ENCODE results near the gene MARS2.
A peak's percentile ranks its signal among the peaks of the same experiment; 100 is the strongest.
"Not testable (repeated sequence)": the region's sequence is repeated elsewhere in the genome, so short reads cannot be mapped to it uniquely, and the experiment has no call there.

Gene MARS2

GRCh38 chr2:197705912-197706838, 1.0 kb downstream of the MARS2 start:
- DNase-seq (ENCODE audit: low spot score) (peak; percentile 31), ATAC-seq (ENCODE audit: low read depth) (peak; percentile 6; the same call in 1 of the 3 replicates)
- Histone ChIP-seq H3K4me3 (ENCODE audit: severe bottlenecking) (peak overlapping the region; percentile 72), H3K27ac (ENCODE audit: poor library complexity, severe bottlenecking) (peak overlapping the region; percentile 59), H3K36me3 (ENCODE audit: low read depth) (peaks cover 30% of the 10 kb centered on the region), H3K9me3 (ENCODE audit: severe bottlenecking) (no peaks in the 10 kb centered on the region), H3K4me1 (ENCODE audit: insufficient read depth, poor library complexity, severe bottlenecking) (peaks cover 20% of the 10 kb centered on the region), H3K27me3 (ENCODE audit: insufficient read depth, poor library complexity, severe bottlenecking) (no peaks in the 10 kb centered on the region)
- TF ChIP-seq, protein P1, sequence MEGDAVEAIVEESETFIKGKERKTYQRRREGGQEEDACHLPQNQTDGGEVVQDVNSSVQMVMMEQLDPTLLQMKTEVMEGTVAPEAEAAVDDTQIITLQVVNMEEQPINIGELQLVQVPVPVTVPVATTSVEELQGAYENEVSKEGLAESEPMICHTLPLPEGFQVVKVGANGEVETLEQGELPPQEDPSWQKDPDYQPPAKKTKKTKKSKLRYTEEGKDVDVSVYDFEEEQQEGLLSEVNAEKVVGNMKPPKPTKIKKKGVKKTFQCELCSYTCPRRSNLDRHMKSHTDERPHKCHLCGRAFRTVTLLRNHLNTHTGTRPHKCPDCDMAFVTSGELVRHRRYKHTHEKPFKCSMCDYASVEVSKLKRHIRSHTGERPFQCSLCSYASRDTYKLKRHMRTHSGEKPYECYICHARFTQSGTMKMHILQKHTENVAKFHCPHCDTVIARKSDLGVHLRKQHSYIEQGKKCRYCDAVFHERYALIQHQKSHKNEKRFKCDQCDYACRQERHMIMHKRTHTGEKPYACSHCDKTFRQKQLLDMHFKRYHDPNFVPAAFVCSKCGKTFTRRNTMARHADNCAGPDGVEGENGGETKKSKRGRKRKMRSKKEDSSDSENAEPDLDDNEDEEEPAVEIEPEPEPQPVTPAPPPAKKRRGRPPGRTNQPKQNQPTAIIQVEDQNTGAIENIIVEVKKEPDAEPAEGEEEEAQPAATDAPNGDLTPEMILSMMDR (IDR thresholded peaks at IDR 0.05; ENCODE audit: poor library complexity, severe bottlenecking): no peak

DNA sequence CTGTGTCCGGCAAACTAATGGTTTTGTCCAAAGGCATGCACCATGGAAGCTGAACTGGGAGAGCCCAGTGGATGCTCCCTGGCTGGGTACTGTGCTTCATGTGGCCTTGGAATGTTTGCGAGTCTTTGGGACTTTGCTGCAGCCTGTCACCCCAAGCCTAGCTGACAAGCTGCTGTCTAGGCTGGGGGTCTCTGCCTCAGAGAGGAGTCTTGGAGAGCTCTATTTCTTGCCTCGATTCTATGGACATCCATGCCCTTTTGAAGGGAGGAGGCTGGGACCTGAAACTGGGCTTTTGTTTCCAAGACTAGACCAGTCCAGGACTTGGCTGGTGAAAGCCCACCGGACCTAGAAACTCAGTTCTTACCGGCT, 1.7 kb downstream of the MARS2 start:
- Histone ChIP-seq H3K27me3 (ENCODE audit: insufficient read depth, poor library complexity, severe bottlenecking) (no peaks in the 10 kb centered on the region), H3K36me3 (ENCODE audit: low read depth) (peaks cover 37% of the 10 kb centered on the region), H3K27ac (ENCODE audit: poor library complexity, severe bottlenecking) (peak overlapping the region; percentile 59), H3K4me3 (ENCODE audit: severe bottlenecking) (peak overlapping the region; percentile 72), H3K9me3 (ENCODE audit: severe bottlenecking) (no peaks in the 10 kb centered on the region), H3K4me1 (ENCODE audit: insufficient read depth, poor library complexity, severe bottlenecking) (peaks cover 20% of the 10 kb centered on the region)
- peak; percentile 6; the same call in 1 of the 3 replicates for ATAC-seq (ENCODE audit: low read depth)
- TF ChIP-seq, protein P1 (IDR thresholded peaks at IDR 0.05; ENCODE audit: poor library complexity, severe bottlenecking): no peak
- DNase-seq (ENCODE audit: low spot score): no peak

DNA sequence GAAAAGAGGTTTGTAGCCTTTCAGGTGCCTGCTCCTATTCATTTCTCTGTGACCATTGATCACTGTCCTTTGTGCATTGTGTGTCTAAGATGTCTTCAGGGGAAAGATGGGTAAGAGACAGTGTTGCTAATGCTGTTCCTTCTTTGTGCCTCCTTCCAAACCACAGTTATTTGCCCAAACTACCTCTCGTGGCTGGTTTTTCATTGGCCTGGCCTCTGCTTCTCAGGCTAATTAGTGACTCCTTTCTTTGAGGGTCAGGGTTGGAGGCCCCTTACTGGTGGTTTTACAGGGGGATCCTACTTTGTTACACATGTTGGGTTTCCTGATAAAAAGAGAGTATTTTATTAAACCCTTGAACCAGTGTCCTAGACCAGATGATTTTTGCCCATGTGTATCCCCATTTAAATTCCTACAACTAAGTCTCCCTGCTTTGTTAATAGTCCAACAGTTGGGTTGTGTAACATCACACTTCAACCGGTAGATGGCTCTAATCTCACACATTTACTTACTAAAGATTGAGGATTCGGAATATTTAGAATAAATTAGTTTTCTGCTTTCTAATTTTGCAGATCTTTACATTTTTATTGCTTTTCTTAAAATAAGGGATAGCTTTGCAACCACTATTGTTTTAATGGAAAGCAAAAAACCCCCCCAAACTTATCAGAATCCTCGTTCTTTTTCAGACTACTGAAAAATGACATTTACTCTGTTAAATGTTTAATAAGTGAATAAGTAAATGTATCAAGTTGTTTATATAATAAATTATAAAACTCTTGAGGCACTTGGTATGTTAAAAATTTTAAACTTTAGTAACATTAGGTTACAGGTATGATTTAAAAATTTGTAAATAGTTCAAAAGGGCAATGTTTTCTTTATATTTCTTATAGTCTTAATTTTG, 2.4 kb downstream of the MARS2 start:
- Histone ChIP-seq H3K4me3 (ENCODE audit: severe bottlenecking) (peak overlapping the region; percentile 72), H3K9me3 (ENCODE audit: severe bottlenecking) (no peaks in the 10 kb centered on the region), H3K27ac (ENCODE audit: poor library complexity, severe bottlenecking) (peak overlapping the region; percentile 59), H3K36me3 (ENCODE audit: low read depth) (peaks cover 44% of the 10 kb centered on the region), H3K4me1 (ENCODE audit: insufficient read depth, poor library complexity, severe bottlenecking) (peaks cover 20% of the 10 kb centered on the region), H3K27me3 (ENCODE audit: insufficient read depth, poor library complexity, severe bottlenecking) (no peaks in the 10 kb centered on the region)
- TF ChIP-seq, protein P1 (IDR thresholded peaks at IDR 0.05; ENCODE audit: poor library complexity, severe bottlenecking): peak; percentile 90
- ATAC-seq (ENCODE audit: low read depth): no peak
- no peak for DNase-seq (ENCODE audit: low spot score)

- Histone ChIP-seq H3K27me3 (ENCODE audit: insufficient read depth, poor library complexity, severe bottlenecking) (no peaks in the 10 kb centered on the region), H3K4me3 (ENCODE audit: severe bottlenecking) (no peak overlapping the region)
- peak; percentile 66 for ATAC-seq (ENCODE audit: low read depth)
Observed at GRCh38 chr2:197708331-197708730, 3.2 kb downstream of the MARS2 start.

DNA sequence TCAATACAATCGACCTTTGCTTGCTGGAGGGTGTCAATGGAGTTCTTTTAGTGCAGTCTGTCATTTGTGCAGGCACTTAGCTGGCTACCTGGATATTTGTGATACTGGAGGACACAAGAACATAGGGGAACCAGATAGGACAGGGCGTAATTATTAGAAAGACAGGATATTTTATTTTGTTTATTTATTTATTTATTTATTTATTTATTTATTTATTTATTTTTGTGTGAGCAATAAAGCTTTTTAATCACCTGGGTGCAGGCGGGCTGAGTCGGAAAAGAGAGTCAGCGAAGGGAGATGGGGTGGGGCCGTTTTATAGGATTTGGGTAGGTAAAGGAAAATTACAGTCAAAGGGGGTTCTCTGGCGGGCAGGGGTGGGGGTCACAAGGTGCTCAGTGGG, 4.0 kb downstream of the MARS2 start:
- ATAC-seq (ENCODE audit: low read depth); H3K27me3 ChIP-seq (ENCODE audit: insufficient read depth, poor library complexity, severe bottlenecking); H3K4me3 ChIP-seq (ENCODE audit: severe bottlenecking); DNase-seq (ENCODE audit: low spot score); H3K9me3 ChIP-seq (ENCODE audit: severe bottlenecking): not testable (repeated sequence)
- Histone ChIP-seq H3K27ac (ENCODE audit: poor library complexity, severe bottlenecking) (peak overlapping the region; percentile 59), H3K36me3 (ENCODE audit: low read depth) (peaks cover 53% of the 10 kb centered on the region), H3K4me1 (ENCODE audit: insufficient read depth, poor library complexity, severe bottlenecking) (peaks cover 20% of the 10 kb centered on the region)

More at GRCh38 chr2:197708331-197708730, 3.2 kb downstream of the MARS2 start:
- DNase-seq (ENCODE audit: low spot score): no peak
- no peaks in the 10 kb centered on the region for H3K9me3 ChIP-seq (ENCODE audit: severe bottlenecking)
- TF ChIP-seq, protein P1 (IDR thresholded peaks at IDR 0.05; ENCODE audit: poor library complexity, severe bottlenecking): no peak
- H3K4me1 ChIP-seq (ENCODE audit: insufficient read depth, poor library complexity, severe bottlenecking): peaks cover 20% of the 10 kb centered on the region
- H3K27ac ChIP-seq (ENCODE audit: poor library complexity, severe bottlenecking): peak overlapping the region; percentile 59
- H3K36me3 ChIP-seq (ENCODE audit: low read depth): peaks cover 44% of the 10 kb centered on the region
